GM18868 (cell line): ENCODE measurements around the gene KCNAB1.

Source experiments
- ATAC-seq: cut with Tn5 transposase; IDR thresholded peaks from one replicate; pipeline ENCODE4 v1.9.1; 2021; ENCODE audit warnings: mild to moderate bottlenecking, moderate library complexity; ENCODE audit not compliant: unreplicated experiment

The KCNAB1 gene

DNA sequence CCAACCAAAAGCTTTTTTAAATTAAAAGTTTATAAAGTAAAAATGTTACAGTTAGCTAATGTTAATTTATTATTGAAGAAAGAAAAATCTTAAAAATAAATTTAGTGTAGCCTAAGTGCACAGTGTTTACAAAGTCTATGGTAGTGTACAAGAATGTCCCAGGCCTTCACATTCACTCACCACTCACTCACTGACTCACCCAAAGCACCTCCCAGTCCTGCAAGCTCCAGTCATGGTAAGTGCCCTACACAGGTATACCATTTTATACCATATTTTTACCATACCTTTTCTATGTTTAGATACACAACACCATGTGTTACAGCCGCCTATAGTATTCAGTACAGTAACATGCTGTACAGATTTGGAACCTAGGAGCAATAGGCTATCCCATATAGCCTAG lies 405.4 kb downstream of the KCNAB1 start:
- ATAC-seq: no peak

DNA sequence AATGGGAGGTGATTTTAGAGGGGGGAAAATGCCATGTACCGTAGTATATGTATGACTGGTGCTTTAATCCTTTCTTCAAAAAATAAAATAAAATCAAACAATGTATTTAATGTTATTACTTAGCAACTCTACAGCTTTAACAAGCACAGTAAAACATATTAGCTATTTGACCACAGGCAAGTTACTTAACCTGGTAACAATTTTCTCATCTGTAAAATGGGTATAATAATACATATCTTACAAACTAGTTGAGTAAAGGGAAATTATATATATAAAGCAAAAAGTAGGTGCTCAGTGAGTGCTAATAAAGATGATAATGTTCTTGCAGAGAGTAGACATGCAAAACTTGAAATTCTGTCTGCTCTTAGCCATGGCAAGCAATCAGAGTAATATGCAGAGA lies 406.7 kb downstream of the KCNAB1 start:
- no peak for ATAC-seq

DNA sequence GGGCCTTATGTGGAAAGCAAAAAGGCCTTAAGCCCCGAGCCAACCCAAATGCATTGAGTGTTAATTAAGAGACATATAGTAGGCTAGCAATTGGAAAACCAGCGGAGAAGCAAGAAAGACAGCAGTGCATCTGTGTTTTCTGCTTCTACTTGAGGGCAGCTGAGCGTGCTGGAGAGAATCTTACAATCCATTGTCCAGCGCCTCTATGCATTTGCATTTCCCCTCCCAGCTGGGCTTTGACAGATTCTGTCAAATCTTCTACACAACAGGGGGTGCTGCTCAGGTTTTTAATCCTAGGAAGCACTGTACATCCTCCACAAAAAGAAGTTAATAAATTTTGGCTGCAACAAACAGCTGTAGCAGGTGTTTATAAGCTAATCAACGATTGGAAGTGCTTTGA lies 410.6 kb downstream of the KCNAB1 start:
- ATAC-seq: no peak

DNA sequence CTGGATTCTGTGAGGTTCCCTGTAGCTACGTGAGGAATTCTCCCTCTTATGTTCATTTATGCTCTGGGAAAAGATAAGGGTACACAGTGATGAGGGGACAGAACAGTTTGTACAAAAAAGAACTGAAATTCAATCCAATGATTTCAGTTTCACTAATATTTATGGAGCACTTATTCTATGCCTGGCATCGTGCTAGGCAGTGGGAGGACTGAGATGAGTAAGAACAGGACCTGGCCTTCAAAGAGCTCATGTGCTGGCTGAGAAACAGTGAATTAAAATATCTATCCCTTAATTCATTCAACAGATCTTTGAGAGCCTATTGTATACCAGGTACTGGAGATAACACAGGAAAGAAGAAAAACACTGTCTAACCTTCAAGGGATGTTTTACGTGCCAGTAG lies 412.4 kb downstream of the KCNAB1 start:
- ATAC-seq: no peak

- ATAC-seq: no peak
Measured at GRCh38 chr3:156533205-156533604, 412.8 kb downstream of the KCNAB1 start.

DNA sequence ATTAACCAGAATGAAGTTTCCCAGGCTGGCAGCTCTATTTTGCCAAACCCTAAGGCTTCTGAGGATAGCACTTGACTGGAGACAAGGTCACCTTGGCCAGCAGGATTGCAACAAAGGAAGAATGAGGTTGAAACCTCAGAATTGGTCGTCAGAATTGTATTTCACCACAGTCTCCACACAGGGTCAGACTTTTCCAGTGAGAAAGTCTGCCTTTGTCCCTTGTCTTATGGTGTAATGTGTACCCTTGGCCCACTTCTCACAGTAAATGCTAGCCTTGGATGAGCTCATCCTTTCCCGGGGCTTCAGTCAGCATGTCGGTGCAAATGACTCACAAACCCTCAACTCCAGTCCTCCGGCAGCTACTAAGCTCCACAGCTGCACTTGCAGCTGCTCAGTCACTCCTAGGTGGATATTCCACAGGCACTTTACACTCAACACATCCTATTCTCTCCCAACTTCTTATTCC lies 414.8 kb downstream of the KCNAB1 start:
- no peak for ATAC-seq

DNA sequence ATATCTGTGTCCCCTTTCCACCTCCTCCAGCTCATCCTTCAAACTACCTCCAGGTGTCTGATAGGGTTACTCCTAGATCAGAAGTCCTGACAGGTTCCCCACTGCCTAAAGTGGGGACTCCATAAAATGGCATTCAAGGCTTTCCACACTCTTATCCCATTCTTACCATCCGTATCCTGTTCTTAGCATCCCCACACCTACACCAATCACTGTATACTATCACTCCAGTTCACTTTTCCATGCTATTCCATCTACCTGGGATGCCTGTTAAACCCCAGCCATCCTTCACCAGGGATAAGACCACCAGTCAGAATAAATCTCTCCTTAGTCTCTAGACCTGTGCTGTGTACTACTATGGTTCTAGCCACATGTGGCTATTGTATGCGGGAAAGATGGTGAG lies 415.4 kb downstream of the KCNAB1 start:
- no peak for ATAC-seq

GRCh38 chr3:156536524-156537316 lies 416.3 kb downstream of the KCNAB1 start:
- ATAC-seq: no peak

DNA sequence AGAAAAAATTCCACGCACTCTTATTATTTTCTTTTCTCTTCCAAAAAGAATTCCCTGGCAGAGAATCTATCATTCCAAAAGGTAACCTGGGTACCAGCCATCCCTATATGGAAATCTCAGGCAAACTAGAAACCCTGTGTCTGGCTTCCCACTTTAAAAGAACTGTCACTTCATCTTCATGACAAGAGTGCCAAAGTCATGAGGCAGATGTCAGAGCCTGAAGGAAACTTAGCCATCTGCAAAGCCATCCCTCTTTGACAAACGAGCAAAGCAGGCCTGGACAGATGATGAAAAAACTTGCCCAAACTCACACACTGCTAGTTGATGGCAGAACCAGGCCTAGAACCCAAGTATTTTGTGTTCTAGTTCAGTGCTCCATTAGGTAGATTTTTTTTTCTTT lies 418.7 kb downstream of the KCNAB1 start:
- no peak for ATAC-seq

- ATAC-seq: no peak
Measured at GRCh38 chr3:156539802-156540201, 419.4 kb downstream of the KCNAB1 start.

GRCh38 chr3:156542101-156543042 lies 422.0 kb downstream of the KCNAB1 start:
- no peak for ATAC-seq

DNA sequence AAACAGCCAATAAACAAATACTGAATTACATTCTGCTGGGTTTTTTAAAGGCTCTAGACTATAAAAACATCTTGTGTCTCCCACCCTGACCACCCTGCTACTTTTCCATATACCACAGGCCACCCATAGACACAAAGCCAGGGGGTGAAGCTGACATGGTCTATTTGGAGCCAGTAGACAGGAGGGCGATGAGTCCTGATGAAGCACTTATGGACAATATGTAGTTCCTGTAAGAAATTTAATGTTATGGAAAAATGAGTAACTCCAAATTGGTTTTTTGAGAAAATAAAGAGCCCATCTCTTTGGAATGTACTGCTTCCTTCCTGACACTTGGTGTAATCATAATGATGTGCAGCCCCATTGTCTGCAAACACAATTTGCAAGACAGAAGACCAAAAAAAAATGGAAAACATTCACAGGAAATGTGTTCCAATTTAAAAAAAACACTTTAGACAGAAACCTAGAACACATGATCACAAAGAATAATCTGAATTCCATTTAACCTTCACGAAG lies 422.7 kb downstream of the KCNAB1 start:
- ATAC-seq: no peak

DNA sequence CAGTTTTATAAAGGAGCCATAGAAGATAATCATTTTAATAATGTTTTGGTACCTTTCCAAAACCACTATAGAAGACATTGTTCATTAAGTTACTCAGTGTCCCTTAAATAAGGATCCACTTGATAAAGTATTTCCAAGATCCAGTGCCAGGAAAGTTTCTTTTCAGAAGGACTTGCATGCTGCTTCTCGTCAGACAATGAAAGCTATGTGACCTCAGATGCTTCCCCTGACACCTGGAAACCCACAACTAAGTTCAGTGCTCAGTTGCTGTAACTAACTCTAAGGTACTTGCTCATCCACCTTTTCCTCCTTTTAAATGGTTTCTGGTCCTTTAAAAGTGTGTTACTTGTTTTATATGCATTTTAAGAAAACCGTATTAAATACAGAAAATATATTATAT lies 427.3 kb downstream of the KCNAB1 start:
- ATAC-seq: no peak

GRCh38 chr3:156548041-156548687 lies 427.8 kb downstream of the KCNAB1 start:
- ATAC-seq: no peak

GRCh38 chr3:156548902-156549301 lies 428.5 kb downstream of the KCNAB1 start:
- no peak for ATAC-seq

DNA sequence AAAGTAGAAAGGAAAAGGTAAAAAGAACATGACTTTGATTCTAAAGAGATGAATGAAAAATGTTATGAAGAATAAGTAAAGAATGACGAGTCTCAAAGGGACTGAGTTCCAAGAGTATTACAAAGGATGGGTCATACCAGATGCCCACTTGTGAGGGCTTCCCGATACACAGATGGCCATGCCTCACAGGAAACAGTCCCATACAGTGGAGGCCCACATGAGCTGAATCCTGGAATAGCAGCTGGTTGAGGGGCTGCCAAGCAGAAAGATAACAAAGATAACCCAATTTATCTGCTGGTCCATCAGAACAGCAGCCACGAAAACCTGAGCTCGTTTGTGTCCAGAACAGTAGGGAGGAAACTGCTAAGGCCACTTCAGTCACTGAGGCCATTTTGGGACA lies 430.9 kb downstream of the KCNAB1 start:
- ATAC-seq: no peak

- ATAC-seq: no peak
Measured at GRCh38 chr3:156551746-156552145, 431.4 kb downstream of the KCNAB1 start.

DNA sequence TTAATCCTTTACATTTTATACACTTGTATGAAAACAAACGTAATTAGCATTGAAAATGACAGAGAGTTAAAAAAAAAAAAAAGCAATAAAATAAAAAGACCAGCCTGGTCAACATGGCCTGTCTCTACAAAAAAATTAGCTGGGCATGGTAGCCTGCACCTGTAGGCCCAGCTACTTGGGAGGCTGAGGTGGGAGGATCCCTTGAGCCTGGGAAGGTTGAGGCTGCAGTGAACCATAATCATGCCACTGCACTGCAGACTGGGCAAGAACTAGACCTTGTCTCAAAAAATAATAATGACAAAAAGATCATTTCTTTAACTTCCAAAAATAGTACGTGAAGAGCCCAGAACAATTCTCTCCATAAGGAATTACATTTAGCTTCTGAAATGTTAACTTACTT lies 432.6 kb downstream of the KCNAB1 start:
- ATAC-seq: no peak

- no peak for ATAC-seq
Measured at GRCh38 chr3:156553705-156554356, 433.5 kb downstream of the KCNAB1 start.

DNA sequence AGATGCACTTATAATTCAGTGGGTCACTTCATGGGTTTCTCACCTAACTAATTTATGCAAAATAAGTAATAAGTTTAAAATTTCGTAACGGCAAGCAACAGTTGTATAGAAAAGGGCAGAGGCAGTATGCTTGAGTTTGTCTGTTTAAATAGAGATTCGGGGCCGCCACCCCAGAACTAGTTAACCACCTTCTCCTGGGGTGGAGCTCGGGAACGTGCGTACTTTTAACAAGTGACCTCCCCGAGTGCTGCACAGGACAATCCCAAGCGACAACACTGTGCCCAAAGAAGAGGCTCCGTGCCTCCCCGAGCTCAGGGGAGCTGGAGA lies 434.1 kb downstream of the KCNAB1 start:
- no peak for ATAC-seq
